WERI-Rb-1 (cell line): ENCODE results near the gene ITM2C.

Source experiments
- DNase-seq: peaks from one replicate; pipeline ENCODE4 v3.0.0-alpha.2; 2020
- H3K27ac ChIP-seq: fragments of 250-450 bp; sonication (Bioruptor Pico); 2 replicates; pipeline ENCODE4 v1.5.1; 2020; ENCODE audit warnings: mild to moderate bottlenecking, moderate library complexity
- H3K27me3 ChIP-seq: fragments of 250-450 bp; sonication (Bioruptor Pico); 2 replicates; pipeline ENCODE4 v1.5.1; 2021; ENCODE audit warnings: mild to moderate bottlenecking, low read depth, moderate library complexity; ENCODE audit not compliant: insufficient read depth, severe bottlenecking
- H3K36me3 ChIP-seq: fragments of 250-450 bp; sonication (Bioruptor Pico); 2 replicates; pipeline ENCODE4 v1.5.1; 2020; ENCODE audit warnings: mild to moderate bottlenecking, moderate library complexity
- H3K4me3 ChIP-seq: 2 replicates; pipeline ENCODE4 v1.5.1; 2011; ENCODE audit warnings: low read depth, mild to moderate bottlenecking, control low read depth, low read length
- H3K9me3 ChIP-seq: fragments of 250-450 bp; sonication (Bioruptor Pico); 2 replicates; pipeline ENCODE4 v1.5.1; 2021; ENCODE audit warnings: mild to moderate bottlenecking, moderate library complexity; ENCODE audit not compliant: severe bottlenecking
- TF ChIP-seq, protein P1 (sequence below): IDR thresholded peaks from 2 replicates; pipeline ENCODE4 v1.5.1; 2011; ENCODE audit warnings: low read depth, mild to moderate bottlenecking, control low read depth, inconsistent platforms, low read length

ITM2C gene

DNA sequence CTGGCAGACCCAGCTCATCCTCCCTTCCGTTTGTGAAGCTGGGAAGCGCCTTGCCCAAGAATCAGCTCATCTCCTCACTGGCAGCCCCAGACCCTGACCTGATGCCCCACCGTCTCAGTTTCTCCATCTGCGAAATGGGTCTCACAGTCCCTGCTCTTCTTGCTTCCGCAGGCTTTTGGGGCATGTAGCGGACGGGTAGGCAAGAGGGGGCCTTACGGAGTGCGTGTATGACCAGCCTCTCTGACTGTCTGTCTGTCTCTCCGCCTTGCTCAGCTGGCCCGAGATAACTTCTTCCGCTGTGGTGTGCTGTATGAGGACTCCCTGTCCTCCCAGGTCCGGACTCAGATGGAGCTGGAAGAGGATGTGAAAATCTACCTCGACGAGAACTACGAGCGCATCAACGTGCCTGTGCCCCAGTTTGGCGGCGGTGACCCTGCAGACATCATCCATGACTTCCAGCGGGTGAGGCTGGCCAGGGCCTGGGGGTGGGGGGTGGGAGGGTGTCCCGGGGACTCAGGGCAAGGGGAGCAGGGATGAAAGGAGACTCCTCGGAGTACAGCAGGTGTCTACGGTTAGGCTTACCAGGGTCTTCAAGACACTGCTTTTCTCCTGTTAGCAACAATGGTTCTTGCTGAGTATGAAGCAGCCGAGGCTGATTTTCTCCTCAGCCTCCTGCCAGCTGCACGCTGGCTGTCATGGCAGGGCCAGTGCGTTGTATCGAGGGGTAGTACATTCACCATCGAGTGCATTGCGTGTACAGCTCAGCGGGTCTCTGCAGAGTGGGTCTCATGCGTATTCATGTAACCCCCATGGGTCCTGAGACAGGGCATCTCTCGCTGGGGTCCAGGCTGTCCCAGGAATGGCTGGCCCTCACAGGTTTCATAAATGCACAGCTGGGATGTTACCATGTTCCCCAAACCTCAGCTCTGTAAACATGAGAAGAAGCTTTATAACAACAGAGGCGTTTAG is 10.9 kb downstream of the ITM2C start:
- TF ChIP-seq, protein P1, sequence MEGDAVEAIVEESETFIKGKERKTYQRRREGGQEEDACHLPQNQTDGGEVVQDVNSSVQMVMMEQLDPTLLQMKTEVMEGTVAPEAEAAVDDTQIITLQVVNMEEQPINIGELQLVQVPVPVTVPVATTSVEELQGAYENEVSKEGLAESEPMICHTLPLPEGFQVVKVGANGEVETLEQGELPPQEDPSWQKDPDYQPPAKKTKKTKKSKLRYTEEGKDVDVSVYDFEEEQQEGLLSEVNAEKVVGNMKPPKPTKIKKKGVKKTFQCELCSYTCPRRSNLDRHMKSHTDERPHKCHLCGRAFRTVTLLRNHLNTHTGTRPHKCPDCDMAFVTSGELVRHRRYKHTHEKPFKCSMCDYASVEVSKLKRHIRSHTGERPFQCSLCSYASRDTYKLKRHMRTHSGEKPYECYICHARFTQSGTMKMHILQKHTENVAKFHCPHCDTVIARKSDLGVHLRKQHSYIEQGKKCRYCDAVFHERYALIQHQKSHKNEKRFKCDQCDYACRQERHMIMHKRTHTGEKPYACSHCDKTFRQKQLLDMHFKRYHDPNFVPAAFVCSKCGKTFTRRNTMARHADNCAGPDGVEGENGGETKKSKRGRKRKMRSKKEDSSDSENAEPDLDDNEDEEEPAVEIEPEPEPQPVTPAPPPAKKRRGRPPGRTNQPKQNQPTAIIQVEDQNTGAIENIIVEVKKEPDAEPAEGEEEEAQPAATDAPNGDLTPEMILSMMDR, result no peak
- H3K27ac ChIP-seq, result no peak overlapping the region
- H3K4me3 ChIP-seq, result no peak overlapping the region
- H3K27me3 ChIP-seq, result no peaks in the 10 kb centered on the region
- peaks cover 64% of the 10 kb centered on the region for H3K36me3 ChIP-seq
- DNase-seq, result no peak
- no peaks in the 10 kb centered on the region for H3K9me3 ChIP-seq

DNA sequence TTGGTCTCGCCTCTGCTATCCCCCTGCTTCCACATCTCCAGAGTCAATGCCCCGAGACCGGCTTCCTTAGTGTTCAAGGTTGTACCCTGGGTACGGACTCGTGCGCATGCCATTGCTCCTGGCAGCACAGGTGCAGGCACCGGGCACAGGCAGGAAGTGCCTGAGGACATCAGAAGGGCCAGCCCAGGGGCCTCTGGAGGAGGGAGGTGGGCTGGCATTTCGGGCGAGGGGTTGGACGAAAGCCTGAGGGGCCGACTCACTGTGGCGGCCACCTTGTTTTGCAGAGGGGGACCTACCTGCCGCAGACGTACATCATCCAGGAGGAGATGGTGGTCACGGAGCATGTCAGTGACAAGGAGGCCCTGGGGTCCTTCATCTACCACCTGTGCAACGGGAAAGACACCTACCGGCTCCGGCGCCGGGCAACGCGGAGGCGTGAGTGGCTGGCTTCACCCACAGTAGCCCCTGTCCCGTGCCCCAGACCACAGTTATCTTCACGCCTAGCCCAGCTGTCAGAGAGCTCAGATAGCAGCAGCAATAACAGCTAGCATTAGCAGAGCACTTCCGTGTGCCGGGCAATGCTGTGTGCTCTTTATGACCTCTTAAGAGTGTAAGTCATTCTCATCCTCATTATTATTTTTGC is 12.5 kb downstream of the ITM2C start:
- H3K27ac ChIP-seq, result no peak overlapping the region

DNA sequence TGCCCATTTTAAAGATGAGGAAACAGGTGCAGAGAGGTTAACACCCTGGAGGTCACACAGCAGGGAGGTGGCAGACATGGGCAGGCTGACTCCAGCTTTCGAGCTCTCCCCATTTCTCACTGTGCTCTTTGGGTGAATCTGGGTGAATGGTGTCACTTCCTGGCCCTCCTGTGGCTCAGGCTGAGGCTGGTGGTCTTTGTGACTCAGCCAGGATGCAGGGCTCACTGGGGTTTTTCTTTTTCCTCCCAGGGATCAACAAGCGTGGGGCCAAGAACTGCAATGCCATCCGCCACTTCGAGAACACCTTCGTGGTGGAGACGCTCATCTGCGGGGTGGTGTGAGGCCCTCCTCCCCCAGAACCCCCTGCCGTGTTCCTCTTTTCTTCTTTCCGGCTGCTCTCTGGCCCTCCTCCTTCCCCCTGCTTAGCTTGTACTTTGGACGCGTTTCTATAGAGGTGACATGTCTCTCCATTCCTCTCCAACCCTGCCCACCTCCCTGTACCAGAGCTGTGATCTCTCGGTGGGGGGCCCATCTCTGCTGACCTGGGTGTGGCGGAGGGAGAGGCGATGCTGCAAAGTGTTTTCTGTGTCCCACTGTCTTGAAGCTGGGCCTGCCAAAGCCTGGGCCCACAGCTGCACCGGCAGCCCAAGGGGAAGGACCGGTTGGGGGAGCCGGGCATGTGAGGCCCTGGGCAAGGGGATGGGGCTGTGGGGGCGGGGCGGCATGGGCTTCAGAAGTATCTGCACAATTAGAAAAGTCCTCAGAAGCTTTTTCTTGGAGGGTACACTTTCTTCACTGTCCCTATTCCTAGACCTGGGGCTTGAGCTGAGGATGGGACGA is 13.2 kb downstream of the ITM2C start:
- Histone ChIP-seq H3K9me3 (no peaks in the 10 kb centered on the region), H3K27me3 (no peaks in the 10 kb centered on the region), H3K36me3 (peaks cover 58% of the 10 kb centered on the region), H3K27ac (no peak overlapping the region), H3K4me3 (no peak overlapping the region)
- TF ChIP-seq, protein P1, result no peak
- DNase-seq, result no peak

More for the DNA sequence above, 12.5 kb downstream of the ITM2C start:
- Histone ChIP-seq H3K36me3 (peaks cover 63% of the 10 kb centered on the region), H3K27me3 (no peaks in the 10 kb centered on the region), H3K9me3 (no peaks in the 10 kb centered on the region), H3K4me3 (no peak overlapping the region)
- no peak for DNase-seq
- TF ChIP-seq, protein P1, result no peak

DNA sequence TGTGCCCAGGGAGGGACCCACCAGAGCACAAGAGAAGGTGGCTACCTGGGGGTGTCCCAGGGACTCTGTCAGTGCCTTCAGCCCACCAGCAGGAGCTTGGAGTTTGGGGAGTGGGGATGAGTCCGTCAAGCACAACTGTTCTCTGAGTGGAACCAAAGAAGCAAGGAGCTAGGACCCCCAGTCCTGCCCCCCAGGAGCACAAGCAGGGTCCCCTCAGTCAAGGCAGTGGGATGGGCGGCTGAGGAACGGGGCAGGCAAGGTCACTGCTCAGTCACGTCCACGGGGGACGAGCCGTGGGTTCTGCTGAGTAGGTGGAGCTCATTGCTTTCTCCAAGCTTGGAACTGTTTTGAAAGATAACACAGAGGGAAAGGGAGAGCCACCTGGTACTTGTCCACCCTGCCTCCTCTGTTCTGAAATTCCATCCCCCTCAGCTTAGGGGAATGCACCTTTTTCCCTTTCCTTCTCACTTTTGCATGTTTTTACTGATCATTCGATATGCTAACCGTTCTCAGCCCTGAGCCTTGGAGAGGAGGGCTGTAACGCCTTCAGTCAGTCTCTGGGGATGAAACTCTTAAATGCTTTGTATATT is 14.0 kb downstream of the ITM2C start:
- no peaks in the 10 kb centered on the region for H3K9me3 ChIP-seq
- no peak overlapping the region for H3K4me3 ChIP-seq
- TF ChIP-seq, protein P1, result no peak
- H3K36me3 ChIP-seq, result peaks cover 51% of the 10 kb centered on the region
- DNase-seq, result no peak
- H3K27me3 ChIP-seq, result no peaks in the 10 kb centered on the region
- H3K27ac ChIP-seq, result no peak overlapping the region; the same call in 1 of the 2 replicates

DNA sequence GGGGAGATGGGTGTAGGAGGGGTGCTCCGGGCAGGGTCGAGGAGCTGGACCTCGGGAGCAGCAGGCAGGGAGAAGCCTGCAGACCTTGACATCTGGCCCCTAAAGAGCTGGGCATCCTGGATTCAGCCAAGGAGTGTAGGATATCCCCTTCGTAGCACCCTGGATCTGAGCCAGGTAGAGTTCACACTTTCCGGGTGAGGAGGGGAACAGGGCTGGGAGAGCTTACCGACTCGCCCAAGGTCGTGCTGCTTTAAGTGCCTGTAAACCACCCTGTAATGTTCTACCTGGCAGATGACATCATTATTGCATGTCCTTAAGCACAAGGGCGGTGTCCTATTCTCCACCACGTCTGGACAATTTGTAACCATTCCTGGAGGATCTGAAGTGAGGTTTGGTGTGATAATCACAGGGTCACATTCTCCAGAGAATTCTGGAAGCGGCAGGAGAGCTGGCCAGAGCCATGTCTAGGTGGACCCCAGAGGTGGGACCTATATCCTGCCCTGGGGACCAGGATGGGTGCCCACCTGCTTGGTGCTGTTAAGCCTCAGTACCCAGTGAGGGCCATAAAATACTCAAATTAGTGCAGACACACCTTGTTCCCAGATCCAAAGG is 14.6 kb downstream of the ITM2C start:
- H3K4me3 ChIP-seq, result no peak overlapping the region
- TF ChIP-seq, protein P1, result no peak
- no peaks in the 10 kb centered on the region for H3K27me3 ChIP-seq
- H3K9me3 ChIP-seq, result no peaks in the 10 kb centered on the region
- H3K27ac ChIP-seq, result peak overlapping the region; percentile 19; the same call in 1 of the 2 replicates
- no peak for DNase-seq
- peaks cover 44% of the 10 kb centered on the region for H3K36me3 ChIP-seq
